ENCODE data around the gene ZBTB26.

Gene ZBTB26
- total RNA-seq, result 6.9 to 10.1 (median 8.9) reads per million in 3 donors

GRCh38 chr9:122931226-122932121 lies at the start of gene ZBTB26:
ZBTB26 (minus strand) TSS chr9:122931512; CDS start chr9:122919934, 11,578 bp downstream.
- Histone ChIP-seq H3K4me3 (ENCODE audit: insufficient read depth, low read depth, low read length, poor library complexity, severe bottlenecking) (peak within 1 kb of the TSS; percentile 89), H3K4me1 (ENCODE audit: control insufficient read depth, insufficient read depth, low read length, poor library complexity, severe bottlenecking) (peaks cover 5% of the 10 kb centered on the region), H3K27ac (ENCODE audit: insufficient read depth, low read length, poor library complexity, severe bottlenecking) (peak within 1 kb of the TSS; percentile 94), H3K27me3 (replicated peaks; ENCODE audit: control insufficient read depth, insufficient read depth, low read length, poor library complexity, severe bottlenecking) (no peaks in the 10 kb centered on the region), H3K36me3 (ENCODE audit: control insufficient read depth, insufficient read depth, low read length) (no peaks in the 10 kb centered on the region), H3K9me3 (ENCODE audit: control insufficient read depth, low read length) (no peaks in the 10 kb centered on the region)
- peak; percentile 84 to 87 (median 86) for DNase-seq

DNA sequence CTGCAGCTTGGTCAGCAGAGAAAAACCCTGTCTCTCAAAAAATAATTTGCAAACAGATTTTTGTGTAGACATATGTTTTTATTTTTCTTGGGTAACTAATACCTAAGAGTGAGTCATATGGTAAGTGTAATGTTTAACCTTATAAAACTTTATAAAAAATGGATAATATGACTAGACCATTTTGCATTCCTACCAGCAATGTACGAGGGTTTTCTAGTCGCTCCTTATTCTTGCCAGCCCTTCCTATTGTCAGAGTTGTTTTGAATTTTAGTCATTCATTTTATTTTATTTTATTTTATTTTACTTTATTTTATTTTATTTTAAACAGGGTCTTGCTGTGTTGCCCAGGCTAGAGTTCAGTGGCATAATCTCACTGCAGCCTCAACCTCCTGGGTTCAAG lies 47.3 kb upstream of the ZBTB26 start:
- no peaks in the 10 kb centered on the region for H3K9me3 ChIP-seq (ENCODE audit: control insufficient read depth, low read length)
- no peaks in the 10 kb centered on the region for H3K27me3 ChIP-seq (replicated peaks; ENCODE audit: control insufficient read depth, insufficient read depth, low read length, poor library complexity, severe bottlenecking)
- no peak for DNase-seq
- no peaks in the 10 kb centered on the region for H3K4me1 ChIP-seq (ENCODE audit: control insufficient read depth, insufficient read depth, low read length, poor library complexity, severe bottlenecking)
- H3K36me3 ChIP-seq (ENCODE audit: control insufficient read depth, insufficient read depth, low read length), result no peaks in the 10 kb centered on the region
- H3K27ac ChIP-seq (ENCODE audit: insufficient read depth, low read length, poor library complexity, severe bottlenecking), result no peak overlapping the region
- H3K4me3 ChIP-seq (ENCODE audit: insufficient read depth, low read depth, low read length, poor library complexity, severe bottlenecking), result no peak overlapping the region

DNA sequence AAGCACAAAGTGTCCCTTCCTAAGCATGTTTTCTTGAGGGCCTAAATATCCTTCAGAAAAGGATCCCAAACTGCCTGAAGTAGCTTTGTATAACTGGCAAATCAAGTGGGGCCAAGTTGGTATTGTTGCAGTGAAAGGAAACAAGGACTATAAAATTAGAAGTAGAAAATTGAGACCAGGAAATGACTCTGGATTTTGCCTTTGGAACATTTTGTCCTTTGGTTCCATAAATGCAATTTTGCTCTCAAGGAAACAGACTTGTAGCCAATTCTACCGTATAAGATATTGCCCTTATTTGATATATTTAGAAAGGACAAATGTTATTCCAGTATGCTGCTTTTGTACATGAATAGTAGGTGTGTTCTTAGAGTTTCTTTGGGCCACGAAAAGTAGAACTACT lies 43.9 kb upstream of the ZBTB26 start:
- Histone ChIP-seq H3K27ac (ENCODE audit: insufficient read depth, low read length, poor library complexity, severe bottlenecking) (no peak overlapping the region), H3K4me3 (ENCODE audit: insufficient read depth, low read depth, low read length, poor library complexity, severe bottlenecking) (no peak overlapping the region), H3K9me3 (ENCODE audit: control insufficient read depth, low read length) (no peaks in the 10 kb centered on the region), H3K4me1 (ENCODE audit: control insufficient read depth, insufficient read depth, low read length, poor library complexity, severe bottlenecking) (no peaks in the 10 kb centered on the region), H3K36me3 (ENCODE audit: control insufficient read depth, insufficient read depth, low read length) (no peaks in the 10 kb centered on the region), H3K27me3 (replicated peaks; ENCODE audit: control insufficient read depth, insufficient read depth, low read length, poor library complexity, severe bottlenecking) (no peaks in the 10 kb centered on the region)
- DNase-seq, result no peak

GRCh38 chr9:122961139-122961538 lies 29.8 kb upstream of the ZBTB26 start:
- Histone ChIP-seq H3K27ac (ENCODE audit: insufficient read depth, low read length, poor library complexity, severe bottlenecking) (no peak overlapping the region), H3K36me3 (ENCODE audit: control insufficient read depth, insufficient read depth, low read length) (peaks cover 13% of the 10 kb centered on the region), H3K27me3 (replicated peaks; ENCODE audit: control insufficient read depth, insufficient read depth, low read length, poor library complexity, severe bottlenecking) (no peaks in the 10 kb centered on the region), H3K4me1 (ENCODE audit: control insufficient read depth, insufficient read depth, low read length, poor library complexity, severe bottlenecking) (no peaks in the 10 kb centered on the region), H3K9me3 (ENCODE audit: control insufficient read depth, low read length) (no peaks in the 10 kb centered on the region), H3K4me3 (ENCODE audit: insufficient read depth, low read depth, low read length, poor library complexity, severe bottlenecking) (no peak overlapping the region)
- DNase-seq, result no peak

DNA sequence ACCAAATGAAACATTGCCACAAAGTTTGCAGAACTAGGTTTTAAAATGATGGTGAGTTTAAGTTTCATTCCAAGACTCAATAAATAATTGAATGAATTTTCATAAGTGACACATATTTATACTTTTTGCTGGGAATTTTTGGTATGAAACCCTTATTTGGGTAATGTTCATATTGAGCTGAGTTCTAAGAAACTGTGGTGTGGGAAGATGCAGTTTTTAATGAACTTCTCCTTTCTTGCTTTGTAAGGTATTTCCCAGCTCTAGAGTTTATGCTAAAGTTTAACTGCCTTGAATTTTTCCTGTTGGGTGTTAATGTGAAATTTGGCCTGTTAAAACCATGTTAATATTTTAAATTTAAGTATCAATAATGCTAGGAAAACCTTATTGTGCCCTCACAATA lies 24.6 kb upstream of the ZBTB26 start:
- Histone ChIP-seq H3K27me3 (replicated peaks; ENCODE audit: control insufficient read depth, insufficient read depth, low read length, poor library complexity, severe bottlenecking) (no peaks in the 10 kb centered on the region), H3K36me3 (ENCODE audit: control insufficient read depth, insufficient read depth, low read length) (peaks cover 13% of the 10 kb centered on the region), H3K27ac (ENCODE audit: insufficient read depth, low read length, poor library complexity, severe bottlenecking) (no peak overlapping the region), H3K9me3 (ENCODE audit: control insufficient read depth, low read length) (no peaks in the 10 kb centered on the region), H3K4me3 (ENCODE audit: insufficient read depth, low read depth, low read length, poor library complexity, severe bottlenecking) (no peak overlapping the region), H3K4me1 (ENCODE audit: control insufficient read depth, insufficient read depth, low read length, poor library complexity, severe bottlenecking) (no peaks in the 10 kb centered on the region)
- no peak for DNase-seq

GRCh38 chr9:122954253-122954691 lies 23.0 kb upstream of the ZBTB26 start:
- peaks cover 5% of the 10 kb centered on the region for H3K36me3 ChIP-seq (ENCODE audit: control insufficient read depth, insufficient read depth, low read length)
- H3K27me3 ChIP-seq (replicated peaks; ENCODE audit: control insufficient read depth, insufficient read depth, low read length, poor library complexity, severe bottlenecking), result no peaks in the 10 kb centered on the region
- no peaks in the 10 kb centered on the region for H3K4me1 ChIP-seq (ENCODE audit: control insufficient read depth, insufficient read depth, low read length, poor library complexity, severe bottlenecking)
- no peak for DNase-seq
- H3K9me3 ChIP-seq (ENCODE audit: control insufficient read depth, low read length), result no peaks in the 10 kb centered on the region
- no peak overlapping the region for H3K27ac ChIP-seq (ENCODE audit: insufficient read depth, low read length, poor library complexity, severe bottlenecking)
- no peak overlapping the region for H3K4me3 ChIP-seq (ENCODE audit: insufficient read depth, low read depth, low read length, poor library complexity, severe bottlenecking)

GRCh38 chr9:122951056-122951455 lies 19.7 kb upstream of the ZBTB26 start:
- Histone ChIP-seq H3K27me3 (replicated peaks; ENCODE audit: control insufficient read depth, insufficient read depth, low read length, poor library complexity, severe bottlenecking) (no peaks in the 10 kb centered on the region), H3K36me3 (ENCODE audit: control insufficient read depth, insufficient read depth, low read length) (no peaks in the 10 kb centered on the region), H3K4me1 (ENCODE audit: control insufficient read depth, insufficient read depth, low read length, poor library complexity, severe bottlenecking) (no peaks in the 10 kb centered on the region), H3K4me3 (ENCODE audit: insufficient read depth, low read depth, low read length, poor library complexity, severe bottlenecking) (no peak overlapping the region), H3K9me3 (ENCODE audit: control insufficient read depth, low read length) (no peaks in the 10 kb centered on the region), H3K27ac (ENCODE audit: insufficient read depth, low read length, poor library complexity, severe bottlenecking) (no peak overlapping the region)
- DNase-seq, result no peak

DNA sequence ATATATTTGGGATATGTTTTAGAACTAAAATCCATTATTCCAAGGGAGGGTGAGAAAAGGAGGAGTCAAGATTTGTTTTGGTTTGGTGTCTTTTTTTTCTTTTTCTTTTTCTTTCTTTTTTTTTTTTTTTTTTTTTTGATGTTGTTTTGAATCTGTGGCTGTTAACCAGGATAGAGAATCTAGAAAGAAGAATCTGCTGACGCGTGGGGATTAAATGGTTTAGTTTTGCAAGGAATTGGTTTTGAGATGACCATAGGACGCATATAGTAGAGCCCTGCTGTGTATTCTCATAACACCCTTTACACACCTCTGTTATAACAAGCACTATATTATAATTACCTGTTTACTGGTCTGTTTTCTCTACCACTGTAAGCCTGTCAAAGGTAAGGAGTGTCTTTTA lies 19.0 kb upstream of the ZBTB26 start:
- no peaks in the 10 kb centered on the region for H3K27me3 ChIP-seq (replicated peaks; ENCODE audit: control insufficient read depth, insufficient read depth, low read length, poor library complexity, severe bottlenecking)
- no peak for DNase-seq
- no peaks in the 10 kb centered on the region for H3K36me3 ChIP-seq (ENCODE audit: control insufficient read depth, insufficient read depth, low read length)
- H3K4me1 ChIP-seq (ENCODE audit: control insufficient read depth, insufficient read depth, low read length, poor library complexity, severe bottlenecking), result no peaks in the 10 kb centered on the region
- no peaks in the 10 kb centered on the region for H3K9me3 ChIP-seq (ENCODE audit: control insufficient read depth, low read length)
- no peak overlapping the region for H3K27ac ChIP-seq (ENCODE audit: insufficient read depth, low read length, poor library complexity, severe bottlenecking)
- no peak overlapping the region for H3K4me3 ChIP-seq (ENCODE audit: insufficient read depth, low read depth, low read length, poor library complexity, severe bottlenecking)

DNA sequence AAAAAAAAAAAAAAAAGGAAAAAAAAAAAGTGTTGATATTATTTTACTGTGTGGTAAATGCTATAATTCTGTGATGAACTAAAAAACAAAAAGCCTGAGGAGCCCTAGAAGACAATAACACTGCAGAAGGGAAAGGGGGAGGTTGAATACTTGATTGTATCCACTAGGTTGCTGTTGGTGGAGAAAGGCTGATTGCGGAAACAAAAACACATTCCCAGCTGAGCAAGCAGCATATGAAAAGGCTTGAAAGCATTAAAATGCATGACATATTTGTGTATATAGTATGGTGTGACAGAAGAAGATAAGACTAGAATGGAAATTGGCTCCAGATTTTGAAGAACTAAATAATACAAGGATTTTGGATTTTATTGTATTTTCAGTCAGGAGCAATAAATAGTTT lies 18.4 kb upstream of the ZBTB26 start:
- DNase-seq, result no peak
- Histone ChIP-seq H3K9me3 (ENCODE audit: control insufficient read depth, low read length) (no peaks in the 10 kb centered on the region), H3K4me1 (ENCODE audit: control insufficient read depth, insufficient read depth, low read length, poor library complexity, severe bottlenecking) (no peaks in the 10 kb centered on the region), H3K27me3 (replicated peaks; ENCODE audit: control insufficient read depth, insufficient read depth, low read length, poor library complexity, severe bottlenecking) (no peaks in the 10 kb centered on the region), H3K27ac (ENCODE audit: insufficient read depth, low read length, poor library complexity, severe bottlenecking) (no peak overlapping the region), H3K36me3 (ENCODE audit: control insufficient read depth, insufficient read depth, low read length) (no peaks in the 10 kb centered on the region), H3K4me3 (ENCODE audit: insufficient read depth, low read depth, low read length, poor library complexity, severe bottlenecking) (no peak overlapping the region)

GRCh38 chr9:122948313-122948712 lies 17.0 kb upstream of the ZBTB26 start:
- Histone ChIP-seq H3K4me1 (ENCODE audit: control insufficient read depth, insufficient read depth, low read length, poor library complexity, severe bottlenecking) (no peaks in the 10 kb centered on the region), H3K9me3 (ENCODE audit: control insufficient read depth, low read length) (no peaks in the 10 kb centered on the region), H3K27ac (ENCODE audit: insufficient read depth, low read length, poor library complexity, severe bottlenecking) (no peak overlapping the region), H3K27me3 (replicated peaks; ENCODE audit: control insufficient read depth, insufficient read depth, low read length, poor library complexity, severe bottlenecking) (no peaks in the 10 kb centered on the region), H3K36me3 (ENCODE audit: control insufficient read depth, insufficient read depth, low read length) (peaks cover 5% of the 10 kb centered on the region), H3K4me3 (ENCODE audit: insufficient read depth, low read depth, low read length, poor library complexity, severe bottlenecking) (no peak overlapping the region)
- DNase-seq, result no peak

Measured in effector memory CD4-positive, alpha-beta T cell (primary cell).